Measurements from ENCODE around the gene MAPK9.

MAPK9 gene

DNA sequence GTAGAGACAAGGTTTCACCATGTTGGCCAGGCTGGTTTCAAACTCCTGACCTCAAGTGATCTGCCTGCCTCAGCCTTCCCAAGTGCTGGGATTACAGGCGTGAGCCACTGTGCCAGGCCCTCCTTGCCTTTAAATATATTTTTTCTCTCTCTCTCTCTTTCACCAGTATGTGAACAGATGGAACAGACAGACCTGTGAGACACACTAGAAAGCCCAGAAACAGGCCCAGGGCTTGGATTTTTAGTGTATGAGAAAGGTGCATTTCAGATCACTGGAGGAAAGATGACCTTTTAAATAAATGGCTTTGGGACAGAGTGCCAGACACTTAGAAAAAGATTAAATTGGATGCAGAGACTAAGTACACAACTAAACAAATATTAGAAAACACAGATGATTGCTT lies 86.0 kb downstream of the MAPK9 start:
- DNase-seq (ENCODE audit: low spot score) = no peak

DNA sequence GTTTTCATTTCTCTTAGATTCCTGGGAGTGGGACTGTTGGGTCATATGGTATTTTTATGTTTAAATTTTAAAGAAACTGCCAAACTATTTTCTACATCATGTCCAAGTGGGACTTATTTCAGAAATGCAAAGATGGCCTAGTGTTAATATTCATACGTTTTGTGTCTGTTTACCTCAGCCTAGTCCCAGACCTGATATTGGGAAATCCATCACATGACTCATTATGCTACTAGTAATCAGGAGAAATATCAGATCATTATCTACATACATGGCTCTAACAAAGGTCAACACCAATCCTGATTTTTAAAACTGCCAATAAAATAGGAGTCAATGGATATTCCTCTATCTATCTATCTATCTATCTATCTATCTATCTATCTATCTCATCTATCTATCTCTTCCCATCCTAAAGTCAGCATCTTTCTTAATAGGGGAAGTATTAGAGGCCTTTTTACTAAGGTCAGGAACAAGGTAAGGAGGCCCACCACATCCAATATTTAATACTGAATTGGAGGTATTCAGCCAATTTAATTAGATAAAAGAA lies 87.5 kb downstream of the MAPK9 start:
- DNase-seq (ENCODE audit: low spot score) = no peak

DNA sequence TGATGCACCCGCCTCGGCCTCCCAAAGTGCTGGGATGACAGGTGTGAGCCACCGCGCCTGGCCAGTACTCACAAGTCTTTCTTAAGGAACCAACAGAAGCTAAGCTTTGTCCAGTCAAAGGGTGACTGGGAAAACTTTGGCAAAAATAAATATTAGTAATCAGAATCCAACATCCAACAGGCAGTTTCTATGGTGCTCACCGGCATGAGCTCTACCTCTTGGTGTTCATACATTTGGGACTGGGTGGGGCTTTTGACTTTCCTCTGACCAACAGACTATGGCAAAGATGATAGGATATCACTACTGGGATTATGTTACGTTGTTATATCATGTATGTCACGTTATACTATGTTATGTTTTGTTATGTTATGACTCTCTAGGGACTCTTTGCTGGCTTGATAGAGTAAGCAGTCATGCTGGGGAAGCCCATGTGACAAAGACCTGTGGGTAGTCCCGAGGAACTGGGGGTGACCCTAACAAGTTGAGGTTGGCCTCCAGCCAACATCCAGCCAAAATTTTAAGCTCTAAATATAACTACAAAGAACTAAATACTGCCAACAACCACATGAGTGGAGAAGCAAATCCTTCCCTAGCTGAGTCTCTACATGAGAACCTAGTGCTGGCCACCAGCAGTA lies 88.8 kb downstream of the MAPK9 start:
- no peak for DNase-seq (ENCODE audit: low spot score)

DNA sequence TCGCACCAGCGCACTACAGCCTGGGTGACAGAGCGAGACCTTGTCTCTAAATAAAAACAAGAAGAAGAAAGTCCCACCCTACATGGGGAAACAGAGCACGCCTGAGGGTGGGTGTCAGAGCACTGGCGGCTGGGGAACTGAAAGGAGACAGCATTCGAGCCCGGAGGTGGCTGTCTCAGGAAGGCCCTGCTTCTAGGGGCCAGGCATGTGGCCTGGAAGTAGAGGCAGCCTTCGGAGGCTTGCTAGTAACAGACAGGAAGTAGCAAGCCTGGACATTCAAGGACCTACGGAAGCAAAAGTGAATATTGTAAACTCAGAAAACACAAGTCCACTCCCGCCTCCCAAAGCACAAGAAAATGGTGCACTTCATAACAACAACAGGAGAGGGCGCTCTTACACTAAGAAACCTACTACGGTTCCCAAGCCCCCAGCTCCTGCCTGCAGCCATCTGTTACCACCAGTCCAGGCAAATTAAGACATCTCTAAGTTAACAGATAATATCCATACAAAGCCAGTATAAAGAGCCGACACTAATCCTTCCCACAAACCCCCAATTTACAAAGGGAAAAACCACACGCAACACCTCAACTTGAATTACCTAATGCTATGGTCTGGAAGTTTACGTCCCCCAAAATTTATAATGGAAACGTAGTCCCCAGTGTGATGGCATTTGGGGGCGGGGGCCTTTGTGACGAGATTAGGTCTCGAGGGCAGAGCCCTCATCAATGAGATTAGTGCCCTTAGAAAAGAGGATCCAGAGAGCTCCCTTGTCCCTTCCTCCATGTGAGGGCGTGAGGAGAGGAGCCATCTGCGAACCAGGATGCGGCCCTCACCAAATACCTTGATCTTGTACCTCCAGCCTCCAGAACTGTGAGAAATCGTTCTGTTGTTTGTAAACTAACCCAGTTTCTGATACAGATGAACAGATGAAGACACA lies 90.6 kb downstream of the MAPK9 start:
- no peak for DNase-seq (ENCODE audit: low spot score)

DNA sequence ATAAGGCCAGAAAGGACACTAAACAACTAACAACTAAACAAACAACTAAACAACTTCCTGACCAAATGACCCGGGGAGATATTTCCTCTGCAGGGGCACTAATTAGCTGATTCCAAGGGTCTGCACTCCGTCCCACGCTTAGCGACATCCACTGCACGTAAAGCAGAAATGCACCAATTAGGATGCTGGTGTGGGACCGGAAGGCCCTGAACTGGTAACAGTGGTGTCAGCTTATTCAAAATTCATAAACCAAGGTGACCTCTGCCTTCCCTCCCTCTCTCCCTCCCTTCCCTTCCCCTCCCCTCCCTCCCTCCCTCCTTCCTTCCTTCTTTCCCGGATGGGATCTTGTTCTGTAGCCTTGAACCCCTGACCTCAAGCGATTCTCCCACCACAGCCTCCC lies 92.5 kb downstream of the MAPK9 start:
- DNase-seq (ENCODE audit: low spot score) = no peak

DNA sequence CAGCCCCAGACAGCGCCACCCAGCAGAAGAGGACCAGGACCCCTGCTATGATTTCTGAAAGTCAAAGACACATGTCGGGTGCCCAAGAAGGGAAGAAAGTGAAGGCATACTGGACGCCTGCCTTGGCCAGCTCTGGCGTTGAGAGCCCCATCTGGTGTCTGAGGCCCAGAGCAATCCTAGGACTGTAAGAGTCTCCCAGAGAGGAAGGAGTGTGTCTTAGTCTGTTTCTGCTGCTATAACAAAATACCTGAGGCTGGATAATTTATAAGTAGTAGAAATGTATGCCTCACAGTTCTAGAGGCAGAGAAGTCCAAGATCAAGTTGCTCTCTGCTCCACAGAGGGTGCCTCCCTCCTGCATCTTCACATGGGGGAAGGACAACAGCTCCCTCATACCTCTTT lies 93.7 kb downstream of the MAPK9 start:
- no peak for DNase-seq (ENCODE audit: low spot score)

DNA sequence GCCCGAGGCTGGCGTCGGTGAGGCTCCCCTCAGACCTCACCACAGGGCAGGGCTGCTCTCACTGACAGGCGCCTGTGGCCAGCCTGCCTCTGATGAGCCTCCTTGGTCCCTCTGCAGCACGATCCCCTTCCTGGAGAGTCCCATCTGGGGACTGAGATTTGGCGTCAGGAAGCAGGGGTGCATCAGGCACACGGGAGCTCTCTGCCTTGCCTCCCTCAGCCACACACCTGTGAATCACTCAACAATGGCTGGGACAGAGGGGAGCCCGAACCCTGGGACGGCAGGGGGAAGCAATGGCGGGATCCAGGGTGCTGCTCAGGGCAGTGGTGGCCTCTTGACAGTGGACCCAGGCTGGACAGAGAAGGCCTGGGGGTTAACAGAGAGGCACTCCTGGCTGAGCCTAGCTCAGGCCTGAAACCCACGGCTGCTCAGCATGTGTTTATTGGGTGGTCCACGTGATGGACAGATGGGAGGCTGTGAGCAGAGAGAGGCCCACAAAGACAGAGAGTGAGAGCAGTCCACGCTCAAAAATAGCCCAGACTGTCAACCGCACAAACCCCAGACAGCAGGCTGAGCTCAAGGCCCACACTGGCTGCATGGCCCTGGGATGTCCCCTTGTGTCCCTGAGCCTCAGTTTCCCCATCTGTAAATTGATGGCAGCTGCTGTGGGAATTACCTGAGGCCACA lies 94.7 kb downstream of the MAPK9 start:
- DNase-seq (ENCODE audit: low spot score) = no peak

DNA sequence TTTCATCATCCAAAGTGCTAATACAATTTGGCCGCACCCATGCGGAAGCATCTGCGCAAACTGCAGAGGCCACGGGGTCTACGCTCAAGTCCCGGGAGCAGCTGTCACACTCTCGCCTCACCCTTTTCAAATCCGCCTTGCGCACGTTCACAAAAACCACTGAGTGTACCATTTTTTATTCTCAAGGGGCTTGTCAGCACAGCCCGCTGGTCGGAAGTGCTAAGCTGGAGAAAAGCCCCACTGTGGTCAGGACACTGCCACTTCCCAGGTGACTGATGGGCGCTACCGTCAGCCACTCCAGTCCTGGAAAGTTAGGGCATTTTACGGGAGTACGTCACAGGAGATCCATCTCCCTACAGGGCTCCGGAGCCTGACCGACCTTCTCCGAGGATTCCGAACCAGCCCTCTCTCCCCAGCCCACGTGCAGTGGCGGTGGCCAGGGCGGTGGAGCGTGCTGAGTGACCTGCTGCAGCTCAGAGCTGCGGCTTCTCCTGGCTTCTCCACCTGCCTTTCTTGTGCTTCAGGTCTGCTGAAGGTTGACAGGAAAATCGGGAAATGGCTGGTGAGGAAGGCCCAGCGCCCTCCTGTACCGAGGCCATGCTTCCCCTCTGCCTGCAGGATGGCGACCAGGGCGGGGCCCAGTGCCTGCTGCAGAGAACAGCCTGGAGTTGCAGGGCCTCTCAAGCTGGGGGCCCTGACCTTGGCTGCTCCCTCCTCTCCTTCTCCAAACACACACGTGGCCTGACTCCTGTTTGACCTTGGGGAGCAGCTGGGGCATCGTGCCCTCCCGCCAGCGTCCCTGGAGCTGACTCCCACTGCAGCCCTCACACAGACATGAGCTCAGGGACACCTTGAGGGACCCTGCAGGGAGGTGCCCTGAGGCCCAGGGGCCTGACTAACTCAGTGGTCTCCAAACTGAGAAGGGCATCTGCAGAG lies 97.2 kb downstream of the MAPK9 start:
- no peak for DNase-seq (ENCODE audit: low spot score)

DNA sequence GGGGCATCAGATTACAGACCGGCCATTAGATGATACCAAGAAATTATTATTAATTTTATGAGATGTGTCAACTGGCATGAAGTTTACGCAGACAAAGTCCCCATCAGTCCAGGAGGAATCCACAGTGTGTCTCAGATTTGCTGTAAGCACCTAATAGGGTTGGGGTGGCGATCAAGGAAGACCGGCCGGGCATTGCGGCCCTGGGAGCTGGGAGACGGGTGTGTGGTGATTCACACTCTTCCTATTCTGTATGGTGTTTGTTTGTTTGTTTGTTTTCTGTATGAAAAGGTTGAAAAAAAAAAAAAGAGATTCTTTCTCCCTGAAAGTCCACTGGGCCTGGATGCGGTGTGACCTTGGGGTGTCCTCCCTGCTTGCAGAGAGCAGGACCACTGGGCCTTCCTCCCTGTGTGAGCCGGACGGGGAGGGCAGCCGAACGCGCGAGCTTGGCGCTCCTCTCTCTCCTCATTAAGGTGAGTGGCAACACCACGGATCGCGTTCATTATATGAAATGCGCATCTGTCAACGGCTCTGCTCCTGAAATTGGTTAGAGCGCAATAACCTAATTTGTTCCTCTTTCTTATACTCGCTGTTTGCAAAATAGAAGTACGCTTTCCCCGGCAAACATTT lies 98.0 kb downstream of the MAPK9 start:
- no peak for DNase-seq (ENCODE audit: low spot score)

DNA sequence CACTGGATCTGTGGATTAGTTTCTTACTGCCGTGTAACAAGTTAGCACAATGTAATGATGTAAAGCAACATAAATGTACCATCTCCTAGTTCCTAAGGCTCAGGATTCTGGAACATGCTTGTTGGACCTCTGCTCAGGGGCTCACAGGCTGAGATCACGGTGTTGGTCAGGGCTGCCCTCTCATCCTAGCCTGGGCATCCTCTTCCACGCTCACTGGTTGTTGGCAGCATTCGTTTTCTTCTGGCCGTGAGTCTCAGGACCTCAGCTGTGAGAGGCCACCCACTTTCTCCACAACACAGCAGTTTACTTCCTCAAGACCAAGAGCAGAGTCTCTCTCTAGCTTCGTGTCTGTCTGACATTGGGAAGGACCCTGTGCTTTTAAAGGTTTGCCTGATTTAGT lies 100.2 kb downstream of the MAPK9 start:
- no peak for DNase-seq (ENCODE audit: low spot score)

DNA sequence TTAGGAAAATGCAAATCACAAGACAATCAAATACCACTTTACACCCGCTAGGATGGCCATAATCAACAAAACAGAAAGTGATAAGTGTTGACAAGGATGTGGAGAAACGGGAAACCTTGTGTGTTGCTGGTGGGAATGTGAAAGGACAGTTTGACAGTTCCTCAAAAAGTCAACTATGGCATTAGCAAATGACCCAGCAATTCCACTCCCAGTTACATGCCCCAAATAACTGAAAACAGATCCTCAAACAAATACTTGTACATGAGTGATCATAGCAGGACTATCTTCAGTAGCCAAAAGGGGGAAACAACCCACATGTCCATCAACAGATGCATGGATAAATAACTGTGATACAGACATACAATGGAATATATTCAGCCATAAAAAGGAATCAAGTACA lies 104.1 kb downstream of the MAPK9 start:
- DNase-seq (ENCODE audit: low spot score) = no peak

All from LoVo (cell line).